DMS153 treated with DMSO at 0.1 percent for 48 hours (cell line): ENCODE results near the gene SGMS2.

Source experiments
- DNase-seq: peaks from one replicate; lab custom pipeline; 2025; ENCODE audit not compliant: unreplicated experiment; lab: John Stamatoyannopoulos, UW

SGMS2 gene

DNA sequence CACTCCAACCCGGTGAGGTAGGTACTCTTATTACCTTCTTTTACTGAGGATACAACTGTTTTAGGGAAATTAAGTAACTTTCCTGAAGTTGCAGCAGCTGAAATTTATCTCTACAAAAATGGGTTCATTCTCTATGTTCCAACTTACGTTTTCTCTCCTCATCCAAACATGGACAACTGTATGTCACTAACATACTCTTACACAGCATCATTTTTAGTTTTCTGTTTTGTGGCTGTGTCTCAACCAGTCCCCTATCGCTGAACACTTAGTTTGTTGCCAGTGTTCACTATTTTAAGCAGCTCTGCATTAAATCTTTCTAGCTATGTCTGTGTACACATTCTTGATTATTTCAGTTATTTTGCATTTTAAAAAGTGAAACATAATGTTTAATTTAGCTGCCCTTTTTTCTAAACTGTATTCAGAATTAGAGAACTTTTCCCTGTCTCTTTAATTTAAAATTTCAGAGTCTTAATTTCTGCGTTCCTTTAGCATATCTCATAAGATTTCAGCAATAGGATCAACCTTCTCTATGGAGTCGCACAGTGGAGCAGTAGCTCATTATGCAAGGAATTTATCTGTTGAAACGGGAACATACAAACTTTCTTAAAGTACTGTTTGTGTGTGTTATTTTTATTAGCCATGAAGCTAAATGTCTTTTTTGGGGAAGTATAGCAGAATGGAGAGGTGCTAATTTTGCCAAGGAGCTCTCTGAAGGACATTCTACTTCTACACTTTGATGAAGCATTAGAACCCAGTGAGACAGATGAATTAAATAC, 3.8 kb downstream of the SGMS2 start:
- no peak for DNase-seq

DNA sequence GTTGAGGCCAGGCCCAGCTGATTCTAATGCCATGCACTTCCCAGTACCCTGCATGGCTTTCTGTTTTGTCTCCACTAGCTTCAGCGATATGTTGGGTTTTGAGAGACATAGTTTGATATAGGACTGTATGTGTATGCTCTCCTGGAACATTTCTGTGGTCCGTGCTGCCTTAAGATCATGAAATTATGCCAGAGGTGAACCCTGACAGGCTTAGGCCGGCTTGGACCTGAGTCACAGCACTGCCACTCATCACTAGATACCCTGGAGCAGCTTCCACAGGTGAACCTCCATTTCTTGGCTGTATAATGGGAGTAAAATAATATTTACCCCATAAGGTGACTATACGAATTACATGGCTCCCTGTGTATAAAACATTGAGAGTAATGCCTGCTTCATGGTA, 6.4 kb downstream of the SGMS2 start:
- DNase-seq = no peak

DNA sequence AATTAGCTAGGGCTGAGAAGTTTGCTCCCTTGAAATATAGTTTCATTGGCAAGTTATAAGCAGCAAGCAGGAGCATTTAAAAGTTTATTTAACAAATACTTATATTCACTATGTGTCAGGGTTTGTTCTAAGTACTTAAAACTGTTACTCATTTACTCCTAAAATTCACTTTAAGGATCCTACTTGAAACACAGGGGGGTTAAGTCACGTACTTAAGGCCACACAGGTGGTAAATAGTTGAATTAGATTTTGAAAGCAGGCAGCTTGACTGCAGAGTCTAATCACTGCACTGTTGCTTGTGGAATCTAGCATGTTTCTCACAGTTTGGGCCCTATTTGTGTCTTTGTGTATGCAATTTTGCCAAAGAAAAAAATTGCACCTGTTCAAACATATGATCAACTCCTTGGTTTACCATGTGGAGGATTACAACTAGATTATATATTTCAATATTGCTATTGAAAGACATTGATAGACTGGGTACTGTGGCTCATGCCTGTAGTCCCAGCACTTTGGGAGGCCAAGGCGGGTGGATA, 7.6 kb downstream of the SGMS2 start:
- no peak for DNase-seq

DNA sequence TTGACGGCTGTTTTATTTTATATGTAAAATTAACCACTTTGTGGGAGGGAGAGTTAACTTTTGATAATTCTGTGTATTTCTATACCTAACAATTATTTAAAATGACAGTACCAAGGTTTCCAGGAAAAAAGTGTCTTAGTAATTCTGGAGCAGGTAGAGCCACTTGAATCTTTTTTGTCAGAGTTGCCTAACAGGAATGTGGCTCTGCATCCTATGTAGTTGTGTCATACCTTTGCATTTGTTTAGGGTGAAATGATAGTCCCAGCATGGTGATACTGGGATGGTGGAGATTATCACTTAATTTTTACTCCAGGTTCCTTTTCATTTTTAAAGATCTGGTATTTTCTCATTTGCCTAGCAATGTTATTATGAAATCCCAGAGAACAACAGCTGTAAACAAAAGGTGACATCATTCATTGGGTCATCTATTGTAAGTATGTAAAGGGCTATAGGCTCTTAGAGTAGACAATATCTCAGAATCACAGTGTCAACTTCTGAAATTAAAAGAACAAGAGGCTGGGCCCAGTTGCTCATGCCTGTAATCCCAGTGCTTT, 9.6 kb downstream of the SGMS2 start:
- DNase-seq = no peak

DNA sequence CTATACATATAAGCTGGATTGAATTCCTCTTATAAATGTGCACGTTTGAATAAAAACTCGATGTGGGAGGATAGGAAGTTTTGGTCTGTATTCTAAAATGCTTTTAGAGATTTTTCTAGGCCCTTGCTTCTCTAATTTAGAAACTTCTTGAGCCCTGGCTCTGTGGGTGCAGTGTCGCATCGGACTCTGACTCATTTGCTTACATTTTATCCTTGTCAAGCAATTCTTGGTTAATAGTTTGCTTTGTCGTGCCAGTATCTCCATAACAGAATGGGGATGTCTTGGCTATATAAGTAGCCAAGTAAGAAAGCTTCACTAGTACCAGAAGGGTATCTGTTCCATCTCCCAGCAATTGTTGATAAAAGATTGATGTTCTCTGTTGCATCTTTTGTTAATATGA, 10.7 kb downstream of the SGMS2 start:
- no peak for DNase-seq

DNA sequence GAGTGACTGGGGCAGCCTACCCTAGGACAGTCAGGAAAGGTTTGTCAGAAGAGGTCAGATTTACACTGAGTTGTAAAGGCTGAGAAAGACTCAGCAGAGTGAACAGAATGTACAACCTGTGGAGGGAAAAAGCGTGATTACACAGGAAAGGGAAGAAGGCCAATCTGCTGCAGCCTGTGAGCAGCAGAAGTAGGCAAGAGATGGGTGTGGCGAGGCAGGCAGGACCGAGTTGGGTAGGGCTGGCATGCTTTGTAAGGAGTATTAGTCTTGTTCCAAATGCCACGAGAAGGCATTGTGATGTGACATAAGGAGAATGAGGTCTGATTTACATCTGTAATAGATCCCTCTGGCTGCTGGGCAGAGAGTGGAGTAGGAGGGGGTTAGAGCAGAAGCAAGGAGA, 12.6 kb downstream of the SGMS2 start:
- DNase-seq = no peak

DNA sequence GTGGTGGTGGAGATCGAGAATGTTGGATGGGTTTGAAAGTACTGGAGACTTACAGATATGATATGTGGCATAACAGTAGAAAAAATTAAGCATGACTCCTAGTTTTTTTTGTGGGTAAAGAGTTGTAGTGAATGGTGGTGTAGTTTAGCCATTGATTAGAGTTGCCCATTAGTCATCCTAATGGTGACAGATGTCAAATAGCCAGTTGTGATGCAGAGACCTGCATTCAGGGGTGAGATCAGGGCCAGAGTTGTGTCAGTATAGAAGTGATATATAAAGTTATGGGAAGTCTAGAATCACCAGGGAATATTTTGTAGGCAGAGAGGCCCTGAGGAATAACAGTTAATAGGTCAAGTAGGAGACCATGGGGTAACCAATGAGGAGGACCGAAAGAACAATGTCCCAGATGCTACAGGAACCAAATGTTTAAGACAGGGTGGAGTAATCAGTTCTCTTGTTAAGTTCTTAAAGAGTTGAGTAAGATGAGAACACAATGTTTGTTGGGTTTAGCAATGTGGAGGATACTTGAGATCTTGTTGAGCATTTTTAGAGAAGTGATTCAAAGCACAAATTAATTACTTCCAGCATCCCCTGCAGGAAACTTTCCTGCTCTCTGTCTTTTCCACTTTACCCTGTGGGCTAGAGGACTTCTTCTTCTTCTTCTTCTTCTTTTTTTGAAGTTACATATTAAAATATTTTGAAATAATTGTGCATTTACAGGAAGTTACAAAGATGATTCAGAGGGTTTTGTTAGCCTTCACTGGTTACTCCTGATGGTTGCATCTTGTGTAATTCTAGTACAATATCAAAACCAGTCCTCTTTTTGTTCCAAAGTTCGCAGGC, 13.3 kb downstream of the SGMS2 start:
- no peak for DNase-seq

DNA sequence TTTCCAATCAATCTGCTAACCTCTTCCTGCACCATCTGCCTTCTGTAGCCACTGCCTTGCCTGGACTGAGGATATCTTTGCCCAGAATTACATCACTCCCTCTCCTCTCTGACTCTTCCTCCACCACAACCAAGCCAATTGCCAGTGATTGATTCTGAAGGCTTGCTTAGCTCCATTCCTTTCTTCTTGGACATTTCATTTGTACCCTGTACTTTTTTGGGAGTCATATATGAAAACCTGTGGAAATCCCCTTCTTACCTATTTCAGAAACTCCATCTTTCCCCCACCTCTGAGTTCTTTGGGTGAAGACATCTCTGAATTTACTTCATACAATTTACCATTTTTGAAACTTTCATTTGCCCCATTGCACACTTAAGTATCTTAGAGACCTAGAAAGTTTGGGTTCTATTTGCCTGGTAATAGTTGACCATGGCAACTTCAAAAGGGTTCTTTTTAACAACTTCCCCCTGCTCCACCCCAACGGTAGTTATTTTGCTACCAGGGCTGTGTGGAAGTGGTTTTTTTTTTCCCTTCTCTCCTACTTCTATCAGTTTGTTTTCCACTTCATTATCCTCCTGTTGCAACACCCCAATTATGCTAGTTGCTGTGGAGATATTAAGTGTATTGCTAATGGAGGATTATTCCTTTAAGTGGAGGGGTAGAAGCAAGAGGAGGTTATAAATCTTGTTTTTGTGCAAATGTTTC, 14.3 kb downstream of the SGMS2 start:
- peak; percentile 7 for DNase-seq

DNA sequence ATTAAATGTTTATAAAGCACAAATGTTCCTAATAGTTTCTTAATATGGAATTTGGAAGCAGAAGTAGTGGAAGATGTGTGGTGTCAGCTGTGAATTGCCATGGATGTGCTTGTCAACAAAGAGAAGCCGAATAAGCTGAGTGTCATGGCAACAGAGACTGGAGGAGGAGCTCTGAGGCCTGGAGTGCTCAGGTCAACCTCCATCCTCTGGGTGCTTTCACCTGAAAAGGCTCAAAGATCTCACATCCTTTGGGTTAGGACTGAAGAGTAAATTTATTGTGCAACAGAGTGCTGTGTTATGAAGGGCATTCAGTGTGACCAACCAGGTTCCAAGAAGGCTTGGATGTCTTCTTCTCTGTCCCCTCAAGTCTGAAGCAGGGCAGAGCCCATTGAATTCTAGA, 18.7 kb downstream of the SGMS2 start:
- no peak for DNase-seq

DNA sequence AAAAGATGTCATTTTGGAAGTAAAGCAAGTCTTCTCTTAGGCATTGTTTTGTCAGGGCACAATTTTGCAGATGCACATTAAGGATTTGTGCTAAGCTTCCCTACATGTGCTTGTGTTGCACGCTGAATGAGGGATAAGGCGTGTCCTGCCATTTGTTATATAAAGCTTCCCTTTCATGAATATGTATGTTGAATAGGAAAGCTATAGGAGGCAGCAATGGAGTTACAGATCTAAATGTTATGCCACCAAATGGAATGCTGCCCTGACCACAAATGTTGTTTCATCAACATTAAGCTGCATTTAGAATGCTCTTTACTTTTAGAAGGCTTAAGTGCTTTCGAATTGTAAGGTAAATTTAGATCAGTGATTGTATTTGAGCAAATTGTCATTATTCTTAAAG, 20.9 kb downstream of the SGMS2 start:
- DNase-seq = no peak

DNA sequence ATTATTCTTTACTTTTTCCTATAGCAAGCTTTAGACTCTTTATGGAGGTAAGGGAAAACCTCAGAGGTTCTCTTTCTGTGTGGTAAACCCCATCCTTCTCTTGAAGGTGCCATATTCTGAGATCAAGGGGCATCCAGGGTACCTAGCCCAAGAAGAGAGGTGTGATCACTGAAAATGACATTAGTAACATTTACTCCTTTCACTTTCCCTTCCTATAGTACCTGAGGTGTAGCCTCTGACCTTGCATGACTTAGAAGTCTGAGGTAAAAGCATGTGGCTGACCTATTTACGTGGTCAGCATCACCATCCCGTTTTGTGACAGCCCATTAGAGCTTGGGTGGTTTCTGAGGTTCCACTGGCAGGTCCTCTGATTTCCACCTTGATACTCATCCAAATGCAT, 25.7 kb downstream of the SGMS2 start:
- DNase-seq = no peak

DNA sequence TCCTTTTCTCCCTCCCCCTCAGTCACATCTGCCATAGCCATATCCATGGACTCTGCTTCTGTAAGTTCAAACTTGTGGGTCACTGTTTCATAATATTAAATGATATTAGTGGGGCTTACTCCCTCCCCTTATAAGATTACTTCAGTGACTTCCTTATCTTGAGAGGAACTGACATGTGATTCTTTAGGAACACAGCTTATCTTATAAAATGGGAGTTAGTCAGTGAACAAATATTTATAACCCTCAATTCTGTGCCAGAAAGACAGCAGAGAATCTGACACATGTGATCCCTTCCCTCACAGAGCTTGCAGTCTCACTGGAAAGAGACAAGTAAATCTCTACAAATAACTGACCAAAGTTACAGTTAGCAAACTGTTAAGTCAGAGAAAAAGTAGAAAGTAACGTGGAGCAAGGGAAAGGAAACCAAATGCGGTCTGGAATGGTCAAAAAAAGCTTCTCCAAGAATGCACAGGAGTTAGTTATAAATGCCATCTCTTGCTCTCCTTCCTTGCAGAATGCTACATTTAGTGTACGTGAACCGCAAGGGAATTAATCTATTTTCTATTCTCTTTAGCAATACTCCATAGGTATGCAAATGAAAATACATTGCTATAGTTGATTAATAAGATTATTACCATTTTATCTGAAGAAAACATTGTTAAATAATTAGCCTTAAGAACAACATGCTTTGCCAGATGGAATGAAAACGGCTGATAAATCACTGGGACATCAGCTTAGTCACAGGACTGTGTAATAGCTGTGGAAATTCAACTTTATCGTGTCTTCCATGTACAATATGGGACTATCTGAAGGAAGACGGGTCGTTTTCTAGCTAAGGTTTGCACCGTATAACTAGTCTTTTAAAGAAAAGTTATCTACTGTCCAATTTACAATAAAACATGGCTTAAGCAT, 29.0 kb downstream of the SGMS2 start:
- DNase-seq = no peak

DNA sequence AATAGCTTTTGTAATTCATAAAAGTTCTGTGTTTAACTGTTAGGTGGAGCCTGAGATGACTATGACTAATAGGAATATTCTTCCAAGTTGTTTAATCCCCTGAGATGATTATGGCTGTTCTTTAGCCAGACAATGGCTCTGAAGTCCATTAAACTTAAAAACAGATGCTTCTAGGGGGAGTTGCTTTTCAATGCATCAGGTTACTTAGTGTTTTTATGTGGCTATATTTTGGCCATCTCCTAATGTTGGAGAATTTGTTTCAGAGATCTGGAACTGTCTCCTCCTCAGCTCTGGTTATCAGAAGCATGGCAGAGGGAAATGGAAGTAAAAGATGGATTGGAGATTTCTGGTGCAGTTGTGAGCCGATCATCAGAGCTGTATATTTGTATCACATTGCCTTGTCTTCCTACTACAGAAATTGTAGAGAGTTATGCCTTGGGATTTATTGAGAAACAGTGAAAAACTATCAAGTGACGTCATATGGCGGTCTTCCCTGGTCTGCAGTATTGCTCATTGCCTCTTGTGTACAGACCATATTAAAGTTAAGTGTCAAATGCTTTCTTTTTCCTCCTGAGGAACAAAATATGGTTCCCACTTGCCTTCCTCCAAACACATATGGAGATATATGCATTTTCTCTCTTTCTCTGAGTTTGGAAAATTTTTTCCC, 29.8 kb downstream of the SGMS2 start:
- no peak for DNase-seq

DNA sequence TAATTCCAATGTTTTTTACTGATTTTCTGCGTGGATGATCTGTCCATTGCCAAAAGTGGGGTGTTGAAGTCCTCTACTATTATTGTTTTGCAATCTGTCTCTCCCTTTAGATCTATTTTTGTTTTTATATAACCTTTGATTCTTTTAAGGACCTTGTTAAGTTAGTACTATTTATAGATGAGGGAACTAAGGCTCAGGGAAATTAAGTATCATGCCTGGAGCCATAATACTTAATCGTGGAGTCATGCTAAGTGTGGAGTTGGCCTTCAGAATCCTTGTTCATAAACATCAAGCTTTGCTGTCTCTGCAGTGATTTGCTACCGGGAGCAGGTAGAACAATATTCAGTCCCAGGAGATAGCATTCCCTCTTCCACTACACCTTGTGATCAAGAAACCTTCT, 31.0 kb downstream of the SGMS2 start:
- DNase-seq = no peak

DNA sequence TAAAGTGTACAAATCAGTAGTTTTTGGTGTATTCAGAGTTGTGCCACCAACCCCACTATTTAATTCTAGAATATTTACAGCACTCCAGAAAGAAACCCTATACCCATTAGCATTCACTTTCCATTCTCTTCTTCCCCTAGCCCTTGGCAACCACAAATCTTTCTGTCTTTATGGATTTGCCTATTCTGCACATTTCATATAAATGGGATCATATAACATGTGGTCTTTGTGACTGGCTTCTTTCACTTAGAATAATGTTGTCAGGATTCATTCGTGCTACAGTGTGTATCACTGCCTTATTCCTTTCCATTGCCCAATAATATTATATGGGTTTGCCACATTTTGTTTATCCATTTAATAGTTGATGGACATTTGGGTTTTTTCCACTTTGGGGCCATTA, 32.2 kb downstream of the SGMS2 start:
- no peak for DNase-seq

DNA sequence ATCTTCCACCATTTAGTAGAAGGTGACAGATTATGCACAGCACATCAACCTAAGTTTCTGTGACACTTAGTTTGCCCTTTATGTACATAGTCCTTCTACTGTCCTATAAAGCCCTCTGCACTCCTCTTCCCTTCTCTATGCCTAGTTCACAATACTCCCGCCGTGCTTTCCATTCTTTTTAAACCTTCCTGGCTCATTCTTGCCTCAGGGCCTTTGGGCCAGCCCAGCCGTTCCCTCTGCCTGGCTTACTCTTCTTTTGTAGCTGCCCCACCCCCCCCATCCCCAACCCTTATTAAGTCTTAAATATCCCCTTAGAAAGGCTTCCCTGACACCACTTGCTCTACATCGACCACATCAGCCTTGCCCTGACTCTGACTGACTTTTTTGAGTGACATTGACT, 33.0 kb downstream of the SGMS2 start:
- no peak for DNase-seq

DNA sequence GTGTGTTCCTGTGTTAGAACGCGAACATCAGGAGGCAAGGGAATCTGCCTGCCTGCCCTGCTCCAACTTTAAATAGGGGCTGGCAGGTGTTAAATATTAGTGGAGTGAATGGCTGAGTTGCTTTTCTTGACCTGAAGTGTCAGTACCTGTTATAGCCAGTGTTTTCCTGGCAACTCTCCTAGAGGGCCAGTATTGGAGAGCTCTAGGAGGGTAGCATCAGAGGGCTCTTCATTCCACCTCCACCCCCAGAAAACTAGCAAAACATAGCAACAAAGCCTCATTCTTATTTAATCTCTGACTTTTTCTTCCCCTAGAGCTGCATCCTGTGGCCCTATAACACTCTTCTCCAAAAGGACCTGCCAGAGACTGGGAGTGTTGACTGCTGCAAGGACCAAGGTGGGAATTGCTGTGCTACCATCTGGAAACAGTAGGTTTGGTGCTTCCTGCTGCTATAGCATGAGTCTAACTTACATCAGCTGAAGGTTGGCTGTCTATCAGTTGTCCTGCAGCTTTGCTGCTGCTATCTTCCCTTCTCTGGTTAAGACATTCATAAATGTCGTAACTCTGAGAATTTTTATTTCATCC, 33.5 kb downstream of the SGMS2 start:
- DNase-seq = no peak

DNA sequence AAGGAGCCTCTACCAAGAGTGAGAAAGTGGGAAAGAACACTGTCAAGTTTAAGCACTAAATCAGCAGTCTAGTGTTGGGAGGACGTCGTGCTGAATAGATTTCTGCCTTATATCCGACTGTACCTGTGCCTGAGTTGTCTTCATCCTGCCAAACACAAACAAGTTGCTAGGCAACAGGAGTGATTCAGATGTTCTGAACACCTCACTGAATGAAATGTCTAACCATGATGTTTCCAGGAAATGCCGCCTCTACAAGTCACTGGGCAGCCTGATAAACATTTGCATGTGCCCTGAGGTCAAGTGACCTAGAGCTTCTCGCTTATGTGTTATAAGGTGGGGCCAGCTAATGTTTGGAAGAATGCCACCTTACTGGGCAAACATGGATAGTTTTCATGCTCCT, 37.9 kb downstream of the SGMS2 start:
- peak; percentile 70 for DNase-seq

DNA sequence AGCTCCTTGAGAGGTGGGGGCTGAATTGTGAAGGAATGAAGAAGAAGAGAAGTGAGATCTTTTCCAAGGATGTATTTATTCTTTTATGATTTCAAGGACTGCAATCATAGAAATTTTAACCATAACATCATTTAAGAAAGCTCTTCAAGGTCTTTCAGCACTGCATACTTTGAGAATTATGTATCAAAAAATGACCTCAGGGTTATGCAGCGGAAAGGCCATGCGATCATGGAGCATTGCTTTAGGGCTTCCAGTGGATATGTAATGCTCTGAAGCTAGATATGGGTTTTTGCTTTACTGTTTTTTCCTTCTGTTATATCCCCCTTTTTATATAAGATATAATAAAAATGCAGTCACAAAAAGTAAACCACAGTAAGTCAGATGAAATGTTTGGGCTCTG, 38.7 kb downstream of the SGMS2 start:
- no peak for DNase-seq
